ENCODE measurements around the gene ZNF530. TPM values are rescaled to one million over a fixed set of nuclear protein-coding genes. Genes with fewer than 3 reads are reported as not detected.

ZNF530 gene
- total and polyA plus RNA-seq, 2 donors (not counting 1 experiment from before 2014, with no cell fraction given): 4.3 to 11.2 TPM

GRCh38 chr19:57641715-57642234, 42.1 kb downstream of the ZNF530 start:
- H3K27ac Mint-ChIP-seq: no peak overlapping the region
- 97% methylated on average over 3 of the region's 4 CpGs for WGBS (ENCODE audit: insufficient coverage)
- H3K4me3 Mint-ChIP-seq: no peak overlapping the region
- ATAC-seq (ENCODE audit: low read depth): no peak
- peaks cover 32% of the 10 kb centered on the region for H3K9me3 Mint-ChIP-seq (ENCODE audit: insufficient read depth)
- Histone ChIP-seq H3K9ac (ENCODE audit: low read length) (no peak overlapping the region), H3K27me3 (replicated peaks in 1 of 4; ENCODE audit: control extremely low read depth in 1 of 4, control insufficient read depth in 3 of 4, insufficient read depth in 4 of 4, low read length in 3 of 4) (no peaks in the 10 kb centered on the region), H3K4me3 (ENCODE audit: control extremely low read depth in 1 of 5, extremely low read depth in 1 of 5, insufficient read depth in 1 of 5, low read depth in 2 of 5, low read length in 4 of 5) (peak overlapping the region in 1 of 5 experiments; percentile 4), H3K79me2 (ENCODE audit: control insufficient read depth, insufficient read depth, low read length) (no peaks in the 10 kb centered on the region), H3K36me3 (replicated peaks in 1 of 2; ENCODE audit: control extremely low read depth in 1 of 2, control insufficient read depth in 1 of 2, extremely low read depth in 1 of 2, insufficient read depth in 2 of 2, low read length in 1 of 2) (peaks cover 31 to 56% of the 10 kb centered on the region in 2 experiments), H3K9me3 (ENCODE audit: control extremely low read depth in 1 of 3, control insufficient read depth in 2 of 3, insufficient read depth in 1 of 3, low read length in 2 of 3) (peaks cover 19 to 54% (median 36%) of the 10 kb centered on the region in 3 donors), H4K20me1 (ENCODE audit: control insufficient read depth, insufficient read depth, low read length, poor library complexity, severe bottlenecking) (no peaks in the 10 kb centered on the region), H2AFZ (ENCODE audit: insufficient read depth, low read depth, low read length, poor library complexity, severe bottlenecking) (no peak overlapping the region), H3K4me2 (replicated peaks; ENCODE audit: low read depth, low read length, poor library complexity, severe bottlenecking) (no peak overlapping the region), H3K27ac (ENCODE audit: low read length in 2 of 2) (no peak overlapping the region), H3K4me1 (ENCODE audit: control insufficient read depth in 2 of 2, insufficient read depth in 2 of 2, low read length in 2 of 2) (no peaks in the 10 kb centered on the region)
- CTCF ChIA-PET: no interaction called here
- H3K27me3 Mint-ChIP-seq: no peaks in the 10 kb centered on the region
- no peak for DNase-seq
- POLR2A ChIA-PET: no interaction called here
- H3K4me1 Mint-ChIP-seq: no peaks in the 10 kb centered on the region
- TF ChIP-seq EZH2 (IDR thresholded peaks at IDR 0.05; ENCODE audit: borderline replicate concordance, insufficient read depth, low read depth, low read length, poor library complexity, severe bottlenecking) (no peak), CTCF (IDR thresholded peaks at IDR 0.05) (no peak)
- intact Hi-C loops (cut with micrococcal nuclease): no loop called here

- H3K27ac ChIP-seq (ENCODE audit: low read length in 2 of 2): no peak overlapping the region
- no peaks in the 10 kb centered on the region for H3K4me1 ChIP-seq (ENCODE audit: control insufficient read depth in 2 of 2, insufficient read depth in 2 of 2, low read length in 2 of 2)
- H3K9ac ChIP-seq (ENCODE audit: low read length): no peak overlapping the region
- no peak overlapping the region for H2AFZ ChIP-seq (ENCODE audit: insufficient read depth, low read depth, low read length, poor library complexity, severe bottlenecking)
- no peak for DNase-seq
- ATAC-seq (ENCODE audit: low read depth): no peak
- no peak overlapping the region for H3K27ac Mint-ChIP-seq
- H3K27me3 Mint-ChIP-seq: no peaks in the 10 kb centered on the region
- H3K4me3 ChIP-seq (ENCODE audit: control extremely low read depth in 1 of 5, extremely low read depth in 1 of 5, insufficient read depth in 1 of 5, low read depth in 2 of 5, low read length in 4 of 5): no peak overlapping the region
- H3K4me2 ChIP-seq (replicated peaks; ENCODE audit: low read depth, low read length, poor library complexity, severe bottlenecking): no peak overlapping the region
- intact Hi-C loops (cut with micrococcal nuclease): no loop called here
- no peaks in the 10 kb centered on the region for H3K79me2 ChIP-seq (ENCODE audit: control insufficient read depth, insufficient read depth, low read length)
- TF ChIP-seq CTCF (IDR thresholded peaks at IDR 0.05) (no peak), EZH2 (IDR thresholded peaks at IDR 0.05; ENCODE audit: borderline replicate concordance, insufficient read depth, low read depth, low read length, poor library complexity, severe bottlenecking) (no peak)
- 85% methylated on average over 2 of the region's 4 CpGs for WGBS (ENCODE audit: insufficient coverage)
- POLR2A ChIA-PET: no interaction called here
- no peaks in the 10 kb centered on the region for H3K4me1 Mint-ChIP-seq
- CTCF ChIA-PET: no interaction called here
- peaks cover 25% of the 10 kb centered on the region for H3K9me3 Mint-ChIP-seq (ENCODE audit: insufficient read depth)
- no peaks in the 10 kb centered on the region for H4K20me1 ChIP-seq (ENCODE audit: control insufficient read depth, insufficient read depth, low read length, poor library complexity, severe bottlenecking)
- H3K36me3 ChIP-seq (replicated peaks in 1 of 2; ENCODE audit: control extremely low read depth in 1 of 2, control insufficient read depth in 1 of 2, extremely low read depth in 1 of 2, insufficient read depth in 2 of 2, low read length in 1 of 2): peaks cover 31 to 52% of the 10 kb centered on the region in 2 experiments
- H3K4me3 Mint-ChIP-seq: no peak overlapping the region
- H3K9me3 ChIP-seq (ENCODE audit: control extremely low read depth in 1 of 3, control insufficient read depth in 2 of 3, insufficient read depth in 1 of 3, low read length in 2 of 3): peaks cover 17 to 47% (median 33%) of the 10 kb centered on the region in 3 donors
- no peaks in the 10 kb centered on the region for H3K27me3 ChIP-seq (replicated peaks in 1 of 4; ENCODE audit: control extremely low read depth in 1 of 4, control insufficient read depth in 3 of 4, insufficient read depth in 4 of 4, low read length in 3 of 4)
These were observed 42.8 kb downstream of the ZNF530 start for GRCh38 chr19:57642396-57643046.
